GM12878 (cell line): ENCODE results near the gene DIABLO. TPM values are rescaled to one million over a fixed set of nuclear protein-coding genes. Genes with fewer than 3 reads are reported as not detected.

Experiments
- BACH1 ChIP-seq: fragments of 450-650 bp; IDR thresholded peaks from 2 replicates; pipeline ENCODE4 v1.6.1; 2017; ENCODE audit warnings: mild to moderate bottlenecking, borderline replicate concordance
- BHLHE40 ChIP-seq, 2 experiments: fragments of 450-650 bp in 1 of 2; IDR thresholded peaks; 2 replicates each; pipeline ENCODE4 v1.6.1; 2011 to 2017; ENCODE audit warnings: low read depth in 2 of 2, borderline replicate concordance in 1 of 2, improper control_type of control experiment in 1 of 2, low read length in 1 of 2, mild to moderate bottlenecking in 1 of 2
- CBX3 ChIP-seq: fragments of 200-600 bp; sonication (generic); IDR thresholded peaks from 2 replicates; pipeline ENCODE4 v1.6.1; 2016; ENCODE audit warnings: low read depth, borderline replicate concordance
- CREB1 ChIP-seq: IDR thresholded peaks from 2 replicates; pipeline ENCODE4 v1.6.1; 2012; ENCODE audit warnings: low read depth, mild to moderate bottlenecking, inconsistent platforms
- DPF2 ChIP-seq: fragments of 450-650 bp; IDR thresholded peaks from 2 replicates; pipeline ENCODE4 v1.6.1; 2017; ENCODE audit warnings: mild to moderate bottlenecking
- E2F4 ChIP-seq: IDR thresholded peaks from 2 replicates; pipeline ENCODE4 v1.6.1; 2012; ENCODE audit warnings: low read depth, low read length, improper control_type of control experiment
- KAT2A ChIP-seq: conservative IDR thresholded peaks from 2 replicates; pipeline ENCODE4 v1.6.1; 2011; ENCODE audit warnings: low read depth, low read length; ENCODE audit not compliant: control insufficient read depth
- KLF5 ChIP-seq: fragments of 450-650 bp; IDR thresholded peaks from 2 replicates; pipeline ENCODE4 v1.6.1; 2014; ENCODE audit warnings: mild to moderate bottlenecking; ENCODE audit not compliant: partially characterized antibody
- LARP7 ChIP-seq: fragments of 450-650 bp; IDR thresholded peaks from 2 replicates; pipeline ENCODE4 v1.6.1; 2017; ENCODE audit warnings: mild to moderate bottlenecking
- NBN ChIP-seq: fragments of 450-650 bp; IDR thresholded peaks from 2 replicates; pipeline ENCODE4 v1.6.1; 2016
- NFXL1 ChIP-seq: fragments of 450-650 bp; IDR thresholded peaks from 2 replicates; pipeline ENCODE4 v1.6.1; 2017; ENCODE audit warnings: antibody characterized with exemption, mild to moderate bottlenecking, borderline replicate concordance
- NFYA ChIP-seq: IDR thresholded peaks from 2 replicates; pipeline ENCODE4 v1.6.1; 2011; ENCODE audit warnings: low read depth, mild to moderate bottlenecking, low read length, improper control_type of control experiment, borderline replicate concordance
- PAX5 ChIP-seq: IDR thresholded peaks from 2 replicates; pipeline ENCODE4 v1.6.1; 2011; ENCODE audit warnings: low read depth, low read length, borderline replicate concordance
- PAX8 ChIP-seq: fragments of 450-650 bp; IDR thresholded peaks from 2 replicates; pipeline ENCODE4 v1.6.1; 2017; ENCODE audit warnings: mild to moderate bottlenecking, moderate library complexity
- POLR2AphosphoS5 ChIP-seq: IDR thresholded peaks from 2 replicates; pipeline ENCODE4 v1.6.1; 2011; ENCODE audit warnings: mild to moderate bottlenecking, low read length, inconsistent platforms
- POU2F2 ChIP-seq: IDR thresholded peaks from 3 replicates; pipeline ENCODE4 v1.6.1; 2011; ENCODE audit warnings: low read depth, mild to moderate bottlenecking, low read length, borderline replicate concordance
- RAD51 ChIP-seq: fragments of 450-650 bp; IDR thresholded peaks from 2 replicates; pipeline ENCODE4 v1.6.1; 2016; ENCODE audit warnings: moderate library complexity, mild to moderate bottlenecking, inconsistent platforms
- RBBP5 ChIP-seq: fragments of 200-600 bp; sonication (generic); conservative IDR thresholded peaks from 2 replicates; pipeline ENCODE4 v1.6.1; 2016
- SMARCA5 ChIP-seq: fragments of 450-650 bp; IDR thresholded peaks from 2 replicates; pipeline ENCODE4 v1.6.1; 2017; ENCODE audit warnings: mild to moderate bottlenecking
- SP1 ChIP-seq: IDR thresholded peaks from one replicate; pipeline ENCODE4 v1.6.1; 2011; ENCODE audit warnings: low read depth, low read length
- SREBF1 ChIP-seq: IDR thresholded peaks from 2 replicates; pipeline ENCODE4 v1.6.1; 2012; ENCODE audit warnings: mild to moderate bottlenecking, low read length
- TBL1XR1 ChIP-seq: IDR thresholded peaks from 2 replicates; pipeline ENCODE4 v1.6.1; 2012; ENCODE audit warnings: low read depth, low read length, improper control_type of control experiment
- TCF7 ChIP-seq: IDR thresholded peaks from 2 replicates; pipeline ENCODE4 v1.6.1; 2014; ENCODE audit warnings: antibody characterized with exemption, borderline replicate concordance
- WRNIP1 ChIP-seq: IDR thresholded peaks from 2 replicates; pipeline ENCODE4 v1.6.1; 2011; ENCODE audit warnings: low read depth, low read length, improper control_type of control experiment, borderline replicate concordance
- ZNF207 ChIP-seq: fragments of 450-650 bp; IDR thresholded peaks from 2 replicates; pipeline ENCODE4 v1.6.1; 2014; ENCODE audit warnings: antibody characterized with exemption, mild to moderate bottlenecking, borderline replicate concordance
- polyA plus RNA-seq, 11 experiments: library from polyadenylated mRNA; depleted of rRNA in 4 of 11; unstranded in 6 of 11; stranded (reverse) in 5 of 11; fragments of >200 nt; fragmentation: Nextera tagmentation in 4 of 11; fragmentation: Illumina TruSeq in 1 of 11; extraction: Ambion mirVana in 4 of 11; extraction: Trizol in 1 of 11; gene quantifications; 1 replicate in 1 of 11; 2 replicates in 10 of 11; pipeline versions ENCODE4 v1.2.1 to v1.2.3, GENCODE V29; 2011 to 2016; ENCODE audit warnings: inconsistent platforms in 2 of 11, missing spikeins in 2 of 11, low read depth in 1 of 11
- total RNA-seq, 4 experiments: library from RNA; depleted of rRNA in 3 of 4; stranded (reverse); fragments of >200 nt in 3 of 4; fragmentation: Illumina TruSeq in 1 of 4; extraction: Trizol in 1 of 4; gene quantifications; 2 replicates each; pipeline versions ENCODE4 v1.2.1 to v1.2.3, GENCODE V29; 2013 to 2021
- TF ChIP-seq, protein P1 (sequence below): fragments of 450-650 bp; IDR thresholded peaks from 2 replicates; pipeline ENCODE4 v1.6.1; 2017; ENCODE audit warnings: mild to moderate bottlenecking
- TF ChIP-seq, protein P2 (sequence below): fragments of 450-650 bp; IDR thresholded peaks from 2 replicates; pipeline ENCODE4 v1.6.1; 2016; ENCODE audit warnings: mild to moderate bottlenecking
- TF ChIP-seq, protein P3 (sequence below): fragments of 450-650 bp; IDR thresholded peaks from 2 replicates; pipeline ENCODE4 v1.6.1; 2016; ENCODE audit warnings: mild to moderate bottlenecking

Gene DIABLO
- total and polyA plus RNA-seq, 10 of the 15 experiments (the other 5 are each of a cell fraction or from before 2014, with no cell fraction given): 18.3 to 69.9 (median 46.2) TPM

DNA sequence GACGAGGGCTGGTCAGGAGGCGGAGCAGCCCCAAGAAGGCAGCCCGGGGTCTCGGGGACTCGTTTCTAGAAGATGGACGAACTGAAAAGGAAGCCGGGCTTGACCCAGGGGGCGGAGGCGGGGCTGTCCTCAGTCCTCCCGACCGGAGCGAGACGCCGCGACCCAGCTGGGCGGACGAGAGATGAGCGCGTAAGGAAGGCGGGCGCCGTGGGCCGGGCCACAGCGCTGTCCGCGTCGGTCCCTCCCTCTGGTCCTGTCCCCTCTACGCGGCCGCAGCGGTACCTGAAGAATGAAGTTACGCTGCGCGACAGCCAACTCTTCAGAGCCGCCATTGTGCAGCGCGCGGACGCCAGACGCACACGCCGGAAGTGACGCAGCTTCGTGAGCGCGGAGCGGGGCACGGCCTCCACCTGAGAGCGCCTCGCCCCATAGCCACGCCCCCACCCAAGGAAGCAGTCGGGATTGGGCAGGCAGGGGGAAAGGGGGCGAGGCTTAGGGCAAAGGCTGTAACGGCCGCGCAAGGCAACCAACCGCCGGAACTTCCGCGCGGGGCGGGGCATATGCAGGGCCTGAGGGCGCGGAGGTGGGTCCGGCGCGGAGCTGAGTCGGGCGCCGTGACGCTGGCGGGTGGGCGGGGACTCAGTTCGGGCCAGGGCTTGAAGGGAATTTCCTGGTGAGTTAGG lies at the start of gene DIABLO (continued):
- TF ChIP-seq PAX5 (peak; percentile 47; the same call in 1 of the 2 replicates), KAT2A (no peak), NFYA (no peak), LARP7 (peak; percentile 95), CREB1 (peak; percentile 97), NFXL1 (no peak), BACH1 (peak; percentile 79; the same call in 1 of the 2 replicates), DPF2 (0 out of 2 replicates have a peak, but pooled peaks have one; percentile 49), KLF5 (peak; percentile 89), E2F4 (no peak), NBN (peak; percentile 92), POU2F2 (peak; percentile 84), CBX3 (no peak), TCF7 (no peak), RAD51 (no peak), WRNIP1 (no peak), SREBF1 (no peak), SP1 (peak; percentile 85), TBL1XR1 (0 out of 2 replicates have a peak, but pooled peaks have one; percentile 23), SMARCA5 (0 out of 2 replicates have a peak, but pooled peaks have one; percentile 34), BHLHE40 (IDR thresholded peaks at IDR 0.05; ENCODE audit: borderline replicate concordance in 1 of 2, low read depth in 2 of 2, low read length in 1 of 2) (peak in 1 of 2 experiments; percentile 65; a peak in 2 of 4 replicates), POLR2AphosphoS5 (peak; percentile 96), RBBP5 (0 out of 2 replicates have a peak, but pooled peaks have one; percentile 61), ZNF207 (peak; percentile 93; the same call in 1 of the 2 replicates), PAX8 (no peak)
- TF ChIP-seq, protein P1, sequence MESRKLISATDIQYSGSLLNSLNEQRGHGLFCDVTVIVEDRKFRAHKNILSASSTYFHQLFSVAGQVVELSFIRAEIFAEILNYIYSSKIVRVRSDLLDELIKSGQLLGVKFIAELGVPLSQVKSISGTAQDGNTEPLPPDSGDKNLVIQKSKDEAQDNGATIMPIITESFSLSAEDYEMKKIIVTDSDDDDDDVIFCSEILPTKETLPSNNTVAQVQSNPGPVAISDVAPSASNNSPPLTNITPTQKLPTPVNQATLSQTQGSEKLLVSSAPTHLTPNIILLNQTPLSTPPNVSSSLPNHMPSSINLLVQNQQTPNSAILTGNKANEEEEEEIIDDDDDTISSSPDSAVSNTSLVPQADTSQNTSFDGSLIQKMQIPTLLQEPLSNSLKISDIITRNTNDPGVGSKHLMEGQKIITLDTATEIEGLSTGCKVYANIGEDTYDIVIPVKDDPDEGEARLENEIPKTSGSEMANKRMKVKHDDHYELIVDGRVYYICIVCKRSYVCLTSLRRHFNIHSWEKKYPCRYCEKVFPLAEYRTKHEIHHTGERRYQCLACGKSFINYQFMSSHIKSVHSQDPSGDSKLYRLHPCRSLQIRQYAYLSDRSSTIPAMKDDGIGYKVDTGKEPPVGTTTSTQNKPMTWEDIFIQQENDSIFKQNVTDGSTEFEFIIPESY: no peak
- TF ChIP-seq, protein P2, sequence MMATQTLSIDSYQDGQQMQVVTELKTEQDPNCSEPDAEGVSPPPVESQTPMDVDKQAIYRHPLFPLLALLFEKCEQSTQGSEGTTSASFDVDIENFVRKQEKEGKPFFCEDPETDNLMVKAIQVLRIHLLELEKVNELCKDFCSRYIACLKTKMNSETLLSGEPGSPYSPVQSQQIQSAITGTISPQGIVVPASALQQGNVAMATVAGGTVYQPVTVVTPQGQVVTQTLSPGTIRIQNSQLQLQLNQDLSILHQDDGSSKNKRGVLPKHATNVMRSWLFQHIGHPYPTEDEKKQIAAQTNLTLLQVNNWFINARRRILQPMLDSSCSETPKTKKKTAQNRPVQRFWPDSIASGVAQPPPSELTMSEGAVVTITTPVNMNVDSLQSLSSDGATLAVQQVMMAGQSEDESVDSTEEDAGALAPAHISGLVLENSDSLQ: peak; percentile 91
- TF ChIP-seq, protein P3, sequence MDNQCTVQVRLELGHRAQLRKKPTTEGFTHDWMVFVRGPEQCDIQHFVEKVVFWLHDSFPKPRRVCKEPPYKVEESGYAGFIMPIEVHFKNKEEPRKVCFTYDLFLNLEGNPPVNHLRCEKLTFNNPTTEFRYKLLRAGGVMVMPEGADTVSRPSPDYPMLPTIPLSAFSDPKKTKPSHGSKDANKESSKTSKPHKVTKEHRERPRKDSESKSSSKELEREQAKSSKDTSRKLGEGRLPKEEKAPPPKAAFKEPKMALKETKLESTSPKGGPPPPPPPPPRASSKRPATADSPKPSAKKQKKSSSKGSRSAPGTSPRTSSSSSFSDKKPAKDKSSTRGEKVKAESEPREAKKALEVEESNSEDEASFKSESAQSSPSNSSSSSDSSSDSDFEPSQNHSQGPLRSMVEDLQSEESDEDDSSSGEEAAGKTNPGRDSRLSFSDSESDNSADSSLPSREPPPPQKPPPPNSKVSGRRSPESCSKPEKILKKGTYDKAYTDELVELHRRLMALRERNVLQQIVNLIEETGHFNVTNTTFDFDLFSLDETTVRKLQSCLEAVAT: 0 out of 2 replicates have a peak, but pooled peaks have one; percentile 36
